Lower leg skin (tissue), 4 donors: ENCODE results near the gene MMP24. TPM values are rescaled to one million over a fixed set of nuclear protein-coding genes. Genes with fewer than 3 reads are reported as not detected.
"Not testable (repeated sequence)": the region's sequence is repeated elsewhere in the genome, so short reads cannot be mapped to it uniquely, and the experiment has no call there.

Experiments used
- DNase-seq, 2 donors: peaks; one replicate each; pipeline ENCODE4 v3.0.0-alpha.2; 2019; ENCODE audit warnings: low spot score in 2 of 2
- H3K4me3 ChIP-seq: fragments of 200-600 bp; sonication (generic); 2 replicates; pipeline ENCODE4 v1.5.1; 2017; ENCODE audit warnings: mild to moderate bottlenecking, low read depth; ENCODE audit not compliant: poor library complexity, severe bottlenecking
- POLR2A ChIP-seq, 2 donors: fragments of 450-650 bp; IDR thresholded peaks; one replicate each; pipeline ENCODE4 v1.6.1; 2016 to 2017; ENCODE audit warnings: antibody characterized with exemption in 2 of 2, mild to moderate bottlenecking in 1 of 2, moderate library complexity in 1 of 2
- WGBS, 2 donors: methylation state at CpG; one replicate each; pipeline ENCODE4 v1.1.5; 2018; 5-methylcytosine and 5-hydroxymethylcytosine counted together
- intact Hi-C: fragments of 100-400 bp; cut with DNase I; formaldehyde crosslinking; loops from one replicate; pipeline ENCODE4 v1.15.0; 2023; ENCODE audit warnings: low total_unique reads
- total RNA-seq, 4 donors: library from RNA; depleted of rRNA; stranded (reverse); fragments of >200 nt; gene quantifications; one replicate each; pipeline ENCODE4 v1.1.0, GENCODE V29; 2016
- TF ChIP-seq, protein P1 (sequence below), 3 donors: fragments of 450-650 bp; IDR thresholded peaks; one replicate each; pipeline ENCODE4 v1.5.1; 2016; ENCODE audit warnings: antibody characterized with exemption in 3 of 3, mild to moderate bottlenecking in 3 of 3, moderate library complexity in 2 of 3

The MMP24 gene
- total RNA-seq, 4 donors from 2014 or later, result 0.11 to 0.71 (median 0.27) TPM; not detected in 1

DNA sequence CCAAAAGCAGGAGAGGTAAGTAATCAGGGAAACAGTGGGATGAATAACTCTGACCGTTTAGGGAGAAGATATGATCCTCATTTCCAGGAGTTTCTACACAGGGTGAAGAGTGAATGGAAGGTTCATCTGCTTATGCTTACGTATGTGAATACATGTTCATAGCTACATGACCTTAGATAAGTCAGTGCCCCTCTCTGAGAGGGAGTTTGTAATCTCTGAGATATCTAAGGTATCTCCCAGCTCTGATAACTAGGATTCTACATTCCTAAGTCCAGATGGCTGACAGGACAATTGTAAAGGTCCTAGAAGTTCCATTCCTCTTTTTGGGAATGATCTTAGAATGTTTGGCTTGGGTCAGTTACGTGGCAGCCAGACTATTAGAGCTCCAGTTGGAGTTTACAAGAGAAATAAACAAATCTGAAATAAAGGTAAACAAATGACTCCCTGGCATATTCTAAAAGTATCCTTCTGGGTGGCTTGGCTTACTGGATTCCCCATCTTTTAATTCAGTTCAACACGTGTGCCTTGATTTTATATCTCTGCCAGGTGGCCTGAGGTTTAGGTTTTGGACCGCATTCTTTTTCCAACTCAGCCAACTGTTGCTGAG, 38.8 kb upstream of the MMP24 start:
- intact Hi-C loops, result no loop called here
- H3K4me3 ChIP-seq, result no peak overlapping the region
- 71 to 74% methylated on average over 5 of the region's 5 CpGs for WGBS, 2 donors
- DNase-seq, result no peak
- TF ChIP-seq, protein P1, sequence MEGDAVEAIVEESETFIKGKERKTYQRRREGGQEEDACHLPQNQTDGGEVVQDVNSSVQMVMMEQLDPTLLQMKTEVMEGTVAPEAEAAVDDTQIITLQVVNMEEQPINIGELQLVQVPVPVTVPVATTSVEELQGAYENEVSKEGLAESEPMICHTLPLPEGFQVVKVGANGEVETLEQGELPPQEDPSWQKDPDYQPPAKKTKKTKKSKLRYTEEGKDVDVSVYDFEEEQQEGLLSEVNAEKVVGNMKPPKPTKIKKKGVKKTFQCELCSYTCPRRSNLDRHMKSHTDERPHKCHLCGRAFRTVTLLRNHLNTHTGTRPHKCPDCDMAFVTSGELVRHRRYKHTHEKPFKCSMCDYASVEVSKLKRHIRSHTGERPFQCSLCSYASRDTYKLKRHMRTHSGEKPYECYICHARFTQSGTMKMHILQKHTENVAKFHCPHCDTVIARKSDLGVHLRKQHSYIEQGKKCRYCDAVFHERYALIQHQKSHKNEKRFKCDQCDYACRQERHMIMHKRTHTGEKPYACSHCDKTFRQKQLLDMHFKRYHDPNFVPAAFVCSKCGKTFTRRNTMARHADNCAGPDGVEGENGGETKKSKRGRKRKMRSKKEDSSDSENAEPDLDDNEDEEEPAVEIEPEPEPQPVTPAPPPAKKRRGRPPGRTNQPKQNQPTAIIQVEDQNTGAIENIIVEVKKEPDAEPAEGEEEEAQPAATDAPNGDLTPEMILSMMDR (IDR thresholded peaks at IDR 0.05), result no peak
- no peak for TF ChIP-seq POLR2A (IDR thresholded peaks at IDR 0.05)

DNA sequence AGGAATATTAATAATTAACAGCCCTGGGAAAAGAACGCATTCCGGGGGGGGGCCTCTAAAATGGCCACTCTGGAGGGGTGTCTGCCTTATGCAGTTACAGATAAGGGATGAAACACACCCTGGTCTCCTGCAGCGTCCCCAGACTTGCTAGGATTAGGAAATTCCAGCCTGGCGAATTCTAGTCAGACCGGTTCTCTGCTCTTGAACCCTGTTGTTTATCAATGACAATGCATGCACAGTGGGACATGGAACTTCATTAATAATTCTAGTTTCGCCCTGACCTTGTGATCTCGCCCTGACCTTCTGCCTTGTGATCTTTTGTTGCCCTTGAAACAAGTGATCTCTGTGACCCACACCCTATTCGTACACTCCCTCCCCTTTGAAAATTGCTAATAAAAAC, 37.3 kb upstream of the MMP24 start:
- intact Hi-C loops, H3K4me3 ChIP-seq, DNase-seq: not testable (repeated sequence)
- WGBS, 2 donors, result 87 to 90% methylated on average over 8 of the region's 8 CpGs

- intact Hi-C loops, result no loop called here
- DNase-seq, result no peak
- 93 to 97% methylated on average over 6 of the region's 6 CpGs for WGBS, 2 donors
- TF ChIP-seq, protein P1 (IDR thresholded peaks at IDR 0.05), result no peak
- TF ChIP-seq POLR2A (IDR thresholded peaks at IDR 0.05), result no peak
- no peak overlapping the region for H3K4me3 ChIP-seq
Measured at GRCh38 chr20:35190556-35190955, 35.9 kb upstream of the MMP24 start.

DNA sequence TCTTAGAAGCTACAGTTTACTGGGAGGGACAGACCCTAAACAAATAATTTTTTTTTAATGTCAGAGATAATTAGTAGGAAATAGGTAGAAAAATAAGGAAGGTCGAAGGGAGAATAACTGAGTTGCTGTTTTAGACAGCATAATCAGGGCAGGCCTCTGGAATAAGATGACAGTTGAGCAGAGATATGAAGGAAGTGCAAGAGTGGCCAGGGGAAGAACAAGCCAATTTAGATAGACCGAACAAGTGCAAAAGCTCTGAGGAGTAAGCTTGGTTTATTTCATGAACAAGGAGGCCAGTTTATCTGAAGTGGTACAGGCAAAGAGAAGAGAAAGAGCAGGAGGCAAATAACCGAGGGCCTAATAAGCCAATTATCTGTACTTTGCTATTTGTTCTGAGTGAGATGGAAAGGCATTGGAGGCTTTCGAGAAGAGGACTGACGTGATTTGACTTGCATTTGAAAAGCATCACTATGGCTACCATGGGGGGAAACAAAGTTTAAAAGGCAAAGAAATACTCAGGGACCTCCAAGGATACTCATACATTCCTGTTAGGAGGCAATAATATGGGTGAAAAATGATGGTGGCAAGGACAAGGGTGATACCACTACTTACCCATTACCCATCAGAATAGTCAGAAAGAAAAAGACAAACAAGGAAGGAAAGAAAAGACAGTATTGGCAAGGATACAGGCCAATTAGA, 34.9 kb upstream of the MMP24 start:
- TF ChIP-seq POLR2A (IDR thresholded peaks at IDR 0.05), result no peak
- TF ChIP-seq, protein P1 (IDR thresholded peaks at IDR 0.05), result no peak
- no peak for DNase-seq
- H3K4me3 ChIP-seq, result no peak overlapping the region
- intact Hi-C loops, result no loop called here
- WGBS, 2 donors, result 85 to 93% methylated on average over 5 of the region's 5 CpGs

DNA sequence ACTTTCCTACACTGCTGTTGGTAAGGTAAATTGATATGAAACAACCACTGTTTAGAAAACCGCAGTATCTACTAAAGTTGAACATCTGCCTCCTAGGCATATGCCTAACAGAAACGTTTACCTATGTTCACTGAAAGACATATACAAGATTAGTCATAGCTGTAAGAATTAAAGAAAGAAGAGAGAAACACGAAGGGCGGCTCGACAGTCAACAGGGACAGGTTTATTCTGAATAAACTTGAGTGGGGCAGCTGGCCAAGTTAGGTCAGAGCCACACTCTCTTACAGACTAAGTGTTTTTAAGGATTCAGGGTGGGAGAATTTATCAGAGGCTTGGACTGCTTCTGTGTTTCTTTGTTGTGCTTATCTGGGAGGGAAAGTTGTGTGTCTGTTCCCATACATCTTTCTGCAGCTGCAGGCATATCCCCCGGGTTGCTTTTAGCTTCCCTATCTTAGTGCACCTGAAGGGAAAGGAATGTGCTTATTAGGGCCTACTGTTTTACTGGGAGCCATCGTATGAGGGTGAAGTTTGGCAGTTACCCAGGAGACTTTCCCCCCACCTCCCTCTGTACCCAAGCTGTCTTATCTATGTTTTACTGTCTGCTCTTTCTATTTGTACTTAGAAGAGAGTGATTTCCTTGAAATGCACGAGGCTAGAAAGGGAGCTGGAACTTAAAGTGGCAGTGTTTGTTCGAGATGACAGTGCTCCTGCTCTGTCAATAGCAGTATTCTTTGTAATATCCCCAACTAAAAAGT, 34.2 kb upstream of the MMP24 start:
- DNase-seq, result no peak
- no peak for TF ChIP-seq POLR2A (IDR thresholded peaks at IDR 0.05)
- TF ChIP-seq, protein P1 (IDR thresholded peaks at IDR 0.05), result no peak
- 56 to 68% methylated on average over 9 of the region's 9 CpGs for WGBS, 2 donors
- H3K4me3 ChIP-seq, result no peak overlapping the region
- intact Hi-C loops, result no loop called here

DNA sequence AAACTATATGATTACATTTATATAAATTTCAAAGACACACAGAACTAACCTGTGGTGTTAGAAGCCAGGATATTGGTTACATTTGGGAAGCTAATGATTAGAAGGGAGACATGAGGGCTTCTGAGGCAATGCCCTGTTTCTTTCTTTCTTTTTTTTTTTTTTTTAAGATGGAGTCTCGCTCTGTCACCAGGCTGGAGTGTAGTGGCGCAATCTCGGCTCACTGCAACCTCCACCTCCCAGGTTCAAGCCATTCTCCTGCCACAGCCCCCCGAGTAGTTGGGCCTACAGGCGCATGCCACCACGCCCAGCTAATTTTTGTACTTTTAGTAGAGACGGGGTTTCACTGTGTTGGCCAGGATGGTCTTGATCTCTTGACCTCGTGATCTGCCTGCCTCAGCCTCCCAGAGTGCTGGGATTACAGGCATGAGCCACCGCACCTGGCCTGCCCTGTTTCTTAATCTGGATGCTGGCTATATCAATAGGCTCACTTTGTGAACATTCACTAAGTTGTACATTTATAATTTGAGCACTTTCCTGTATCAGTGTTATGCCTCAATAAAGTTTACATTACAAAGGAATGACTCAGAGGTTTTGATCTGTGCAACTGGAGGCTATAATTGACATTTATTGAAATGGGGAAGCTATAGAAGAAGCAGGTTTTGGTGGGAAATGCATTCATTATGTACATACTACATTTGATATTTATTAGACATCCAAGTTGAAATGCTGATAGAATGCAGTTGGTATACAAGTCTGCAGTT, 33.3 kb upstream of the MMP24 start:
- 91% methylated on average over 9 of the region's 9 CpGs for WGBS, 2 donors
- H3K4me3 ChIP-seq, intact Hi-C loops, DNase-seq: not testable (repeated sequence)
